T-helper 17 cell (primary cell): Measurements from ENCODE around the gene CYP2A7. TPM values are rescaled to one million over a fixed set of nuclear protein-coding genes. Genes with fewer than 3 reads are reported as not detected.
"Not testable (repeated sequence)": the region's sequence is repeated elsewhere in the genome, so short reads cannot be mapped to it uniquely, and the experiment has no call there.

Experiments
- ATAC-seq: fragments of 150-1000 bp; cut with Tn5 transposase; 2 replicates; pipeline ENCODE4 v1.10.0; 2021; ENCODE audit warnings: mild to moderate bottlenecking, moderate library complexity
- DNase-seq, 3 donors: peaks; one replicate each; pipeline versions ENCODE4 v3.0.0 to v3.0.0-alpha.2; 2020 to 2021
- H3K9me3 ChIP-seq: one replicate; pipeline ENCODE4 v1.7.0; 2013; ENCODE audit warnings: low read length, mild to moderate bottlenecking; ENCODE audit not compliant: control insufficient read depth, poor library complexity, severe bottlenecking
- H3K27ac Mint-ChIP-seq: one replicate; pipeline ENCODE4 v1.8.0; 2022; ENCODE audit warnings: mild to moderate bottlenecking, moderate library complexity, mixed read lengths
- H3K27me3 Mint-ChIP-seq: one replicate; pipeline ENCODE4 v1.8.0; 2022; ENCODE audit warnings: mixed read lengths
- H3K36me3 Mint-ChIP-seq: one replicate; pipeline ENCODE4 v1.8.0; 2022; ENCODE audit warnings: low read depth, mixed read lengths
- H3K4me1 Mint-ChIP-seq: one replicate; pipeline ENCODE4 v1.8.0; 2022; ENCODE audit warnings: mild to moderate bottlenecking, mixed read lengths
- H3K4me3 Mint-ChIP-seq: one replicate; pipeline ENCODE4 v1.8.0; 2022; ENCODE audit warnings: mild to moderate bottlenecking, moderate library complexity, mixed read lengths
- total RNA-seq, 4 donors: library from RNA in 2 of 4; stranded (reverse) in 2 of 4; gene quantifications; one replicate each; pipeline ENCODE4 v1.2.3 and lab custom pipeline; 2022 to 2026

CYP2A7 gene
- total RNA-seq, 2 donors from 2014 or later = not detected

GRCh38 chr19:40826699-40827385 lies 55.2 kb downstream of the CYP2A7 start:
- H3K36me3 Mint-ChIP-seq, H3K9me3 ChIP-seq, H3K27me3 Mint-ChIP-seq: not testable (repeated sequence)
- Mint-ChIP-seq H3K4me3 (peak overlapping the region; percentile 13), H3K27ac (peak overlapping the region; percentile 8), H3K4me1 (peaks cover 21% of the 10 kb centered on the region)
- ATAC-seq (peak; percentile 95), DNase-seq (peak in 2 of 3 donors; percentile 53 to 54)

- Mint-ChIP-seq H3K4me1 (peaks cover 23% of the 10 kb centered on the region), H3K4me3 (peak overlapping the region; percentile 55), H3K27ac (peak overlapping the region; percentile 8)
- DNase-seq, ATAC-seq, H3K27me3 Mint-ChIP-seq, H3K36me3 Mint-ChIP-seq, H3K9me3 ChIP-seq: not testable (repeated sequence)
Measured at GRCh38 chr19:40826312-40826698, 55.7 kb downstream of the CYP2A7 start.

DNA sequence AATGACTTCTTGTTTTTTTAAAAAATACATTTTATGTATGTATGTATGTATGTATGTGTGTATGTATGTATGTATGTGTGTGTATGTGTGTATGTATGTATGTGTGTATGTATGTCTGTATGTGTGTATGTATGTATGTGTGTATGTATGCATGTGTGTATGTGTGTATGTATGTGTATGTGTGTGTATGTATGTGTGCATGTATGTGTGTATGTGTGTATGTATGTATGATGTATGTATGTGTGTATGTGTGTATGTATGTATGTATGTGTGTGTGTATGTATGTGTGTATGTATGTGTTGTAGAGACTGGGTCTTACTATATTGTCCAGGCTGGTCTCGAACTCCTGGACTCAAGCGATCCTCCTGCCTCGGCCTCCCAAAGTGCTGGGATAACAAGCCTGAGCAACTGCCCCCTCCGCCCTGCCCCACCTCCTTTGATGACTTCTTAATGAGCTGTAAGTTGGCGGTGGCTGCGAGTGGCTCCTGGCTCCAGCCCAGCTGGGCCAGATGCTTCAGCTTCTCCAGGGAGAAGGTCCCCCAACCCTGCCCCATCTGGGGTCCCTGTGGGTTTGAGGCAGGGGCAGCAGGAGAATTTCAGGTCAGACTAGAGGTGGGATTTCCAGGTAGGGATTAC lies 56.5 kb downstream of the CYP2A7 start:
- H3K36me3 Mint-ChIP-seq, ATAC-seq, H3K9me3 ChIP-seq, H3K27me3 Mint-ChIP-seq, H3K4me3 Mint-ChIP-seq, DNase-seq: not testable (repeated sequence)
- Mint-ChIP-seq H3K27ac (peak overlapping the region; percentile 8), H3K4me1 (peaks cover 23% of the 10 kb centered on the region)

Other genes starting within 250 kb of the CYP2A7 start
- 1 to 10 TPM; 5.7 to 7.5 TPM for gene NUMBL, start 191.6 kb downstream of the CYP2A7 start, total RNA-seq
- 10 to 100 TPM; 25.1 to 35.6 TPM for gene COQ8B, start 165.3 kb downstream of the CYP2A7 start, total RNA-seq
- 1 to 10 TPM; 6.5 to 8.3 TPM for gene ITPKC, start 165.1 kb downstream of the CYP2A7 start, total RNA-seq
- gene ACTMAP, start 131.8 kb downstream of the CYP2A7 start, total RNA-seq = 1 to 10 TPM; 6.7 to 7.8 TPM
- 10 to 100 TPM; 67.3 to 81.8 TPM for gene SNRPA, start 131.0 kb downstream of the CYP2A7 start, total RNA-seq
- not detected for gene MIA, start 106.7 kb downstream of the CYP2A7 start, total RNA-seq
- 10 to 100 TPM; 52.4 to 55.4 TPM for gene RAB4B, start 104.0 kb downstream of the CYP2A7 start, total RNA-seq
- 100 to 1,000 TPM; 112 to 131 TPM for gene EGLN2, start 83.0 kb downstream of the CYP2A7 start, total RNA-seq
- not detected for gene CYP2A6, start 31.8 kb downstream of the CYP2A7 start, total RNA-seq
- not detected for gene CYP2B6, start 109.1 kb upstream of the CYP2A7 start, total RNA-seq
- not detected for gene CYP2A13, start 206.2 kb upstream of the CYP2A7 start, total RNA-seq
- under 1 TPM; 0.25 to 0.37 TPM for gene CYP2F1, start 232.2 kb upstream of the CYP2A7 start, total RNA-seq